CD4-positive, alpha-beta T cell treated with Interleukin-10 for 1 hour (primary cell): ENCODE measurements around the gene STOM.
A peak's percentile ranks its signal among the peaks of the same experiment; 100 is the strongest.

Source experiments
- DNase-seq: peaks from one replicate; pipeline ENCODE4 v3.0.0-alpha.2; 2020

Gene STOM

GRCh38 chr9:121368745-121369144, 1.3 kb downstream of the STOM start:
- DNase-seq = peak; percentile 49

DNA sequence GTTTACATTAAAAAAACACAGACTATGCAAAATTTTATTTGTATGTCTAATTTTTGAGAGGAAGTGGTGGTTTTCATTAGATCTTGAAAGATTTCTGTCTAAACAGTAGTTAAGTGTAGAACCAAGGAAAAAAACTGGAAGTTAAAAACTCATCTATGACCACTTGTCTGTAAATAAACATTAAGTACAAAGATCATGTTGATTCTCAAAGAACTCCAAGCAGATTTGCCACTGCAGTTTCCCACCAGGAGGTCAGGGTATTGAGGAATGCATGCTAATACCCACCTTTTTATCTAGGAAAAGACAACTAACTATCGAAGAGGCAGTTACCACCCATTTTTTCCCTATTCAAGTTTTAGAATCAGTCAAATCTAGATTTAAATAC, 1.9 kb downstream of the STOM start:
- no peak for DNase-seq

- no peak for DNase-seq
Observed at GRCh38 chr9:121367306-121368137, 2.5 kb downstream of the STOM start.

GRCh38 chr9:121366611-121367192, 3.3 kb downstream of the STOM start:
- DNase-seq = no peak

- no peak for DNase-seq
Observed at GRCh38 chr9:121365564-121365963, 4.5 kb downstream of the STOM start.

DNA sequence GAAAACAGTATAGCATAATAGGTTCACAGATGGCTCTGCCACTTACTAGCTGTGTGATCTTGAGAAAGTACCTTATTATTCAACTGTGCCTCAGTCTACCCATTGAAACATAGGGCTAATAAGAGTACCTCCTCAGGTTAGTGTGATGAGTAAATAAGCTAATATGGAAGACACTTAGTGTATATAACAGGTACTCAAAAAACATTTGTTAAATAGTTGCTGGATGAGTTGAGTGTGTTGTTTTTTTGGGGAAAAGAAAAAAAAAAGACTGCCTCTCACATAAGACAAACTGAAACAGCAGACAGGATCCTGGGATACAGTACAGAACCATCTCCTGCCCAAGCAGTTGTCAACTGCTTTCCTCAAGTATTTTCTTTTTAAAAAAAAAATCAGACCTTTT, 5.2 kb downstream of the STOM start:
- no peak for DNase-seq

- DNase-seq = no peak
Observed at GRCh38 chr9:121364077-121364476, 6.0 kb downstream of the STOM start.

- no peak for DNase-seq
Observed at GRCh38 chr9:121363622-121363961, 6.5 kb downstream of the STOM start.

DNA sequence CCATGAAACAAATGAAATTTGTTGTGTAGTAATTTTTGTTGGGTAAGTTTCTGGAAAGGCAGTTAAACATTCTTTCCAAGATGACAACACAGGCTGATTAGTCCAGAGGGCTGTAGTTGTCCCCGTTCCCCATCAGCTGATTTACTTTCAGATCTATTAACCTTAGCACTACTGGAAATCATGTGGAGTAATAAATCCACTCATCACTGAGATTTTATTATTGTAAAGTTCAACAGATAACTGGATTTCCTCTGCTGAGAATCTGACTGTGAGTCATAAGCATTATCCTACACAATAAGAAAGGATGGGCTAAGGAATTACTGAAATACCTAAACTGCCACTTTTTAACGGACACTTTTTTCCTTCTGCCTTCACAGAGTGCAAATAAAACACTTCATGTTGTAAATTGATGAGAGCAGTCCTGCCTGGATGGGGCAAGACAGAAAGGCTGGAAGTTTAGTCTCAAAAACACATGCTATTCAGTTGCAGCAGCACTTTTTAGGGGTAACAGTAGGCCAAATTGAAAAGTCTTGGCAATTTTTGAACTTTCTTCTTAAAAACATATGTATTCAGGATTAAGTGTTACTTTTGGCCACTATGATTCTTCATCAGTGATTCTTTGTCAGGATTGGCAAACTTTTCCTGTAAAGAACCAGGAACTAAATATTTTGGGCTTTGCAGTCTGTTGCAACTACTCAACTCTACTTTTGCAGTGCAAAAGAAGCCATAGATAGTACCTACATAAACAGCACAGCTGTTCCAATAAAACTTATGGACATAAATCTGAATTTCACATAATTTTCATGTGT, 7.0 kb downstream of the STOM start:
- DNase-seq = no peak

DNA sequence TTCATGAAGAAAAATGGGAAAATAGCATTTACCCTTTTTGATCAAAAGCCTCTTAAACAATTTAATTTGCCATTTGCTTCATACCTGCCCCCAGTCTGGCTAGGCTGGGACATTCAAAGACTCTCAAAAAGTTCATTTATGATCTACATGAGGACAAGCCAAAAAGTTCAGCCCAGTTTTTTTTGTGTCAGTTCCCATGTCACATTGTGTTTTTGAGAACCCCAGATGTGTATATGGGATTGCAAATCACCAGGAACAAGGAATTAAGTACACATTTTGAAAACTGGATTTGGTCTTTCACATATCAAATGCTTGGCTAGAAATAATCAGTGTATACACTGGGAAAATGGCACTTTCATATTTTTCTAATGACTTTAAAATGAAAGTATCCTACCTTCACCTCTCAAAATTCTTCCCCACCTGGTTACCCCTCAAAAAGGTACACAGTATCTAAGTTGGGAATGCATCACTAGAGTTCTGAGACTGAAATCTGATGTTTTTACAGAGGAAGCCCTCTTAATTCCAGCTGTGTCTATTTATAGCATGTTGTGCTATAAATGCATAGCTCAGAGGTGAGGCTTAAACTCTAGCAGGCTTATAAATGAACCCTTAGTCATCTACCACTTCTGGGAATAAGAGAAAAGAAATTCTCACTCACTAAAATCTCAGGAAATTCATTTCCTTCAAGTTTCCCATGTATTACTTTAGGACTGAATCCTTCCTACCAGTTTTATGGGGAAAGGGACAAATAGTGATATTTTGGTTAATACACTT, 9.3 kb downstream of the STOM start:
- no peak for DNase-seq

- DNase-seq = no peak
Observed at GRCh38 chr9:121359351-121360294, 10.4 kb downstream of the STOM start.

DNA sequence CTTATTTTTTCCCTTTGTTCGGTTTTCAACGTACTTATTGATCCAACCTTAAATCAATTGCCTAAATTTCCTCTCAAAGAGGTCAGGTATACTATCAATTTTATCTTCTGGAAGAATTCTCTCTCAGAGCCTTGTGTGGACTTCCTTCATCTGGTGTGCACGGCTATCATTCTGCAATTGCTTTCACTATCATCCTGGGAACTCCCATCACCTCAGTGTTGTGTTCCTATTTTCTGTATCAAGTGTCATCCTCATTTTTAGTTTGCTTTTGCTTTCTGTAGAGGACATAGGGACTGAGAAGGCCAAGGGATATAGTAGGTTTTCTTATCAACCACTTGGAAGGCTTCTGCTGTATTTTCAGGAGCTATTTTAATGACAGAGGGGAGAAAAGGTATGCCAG, 11.3 kb downstream of the STOM start:
- peak; percentile 41 for DNase-seq

- peak; percentile 38 for DNase-seq
Observed at GRCh38 chr9:121357011-121357410, 13.0 kb downstream of the STOM start.

DNA sequence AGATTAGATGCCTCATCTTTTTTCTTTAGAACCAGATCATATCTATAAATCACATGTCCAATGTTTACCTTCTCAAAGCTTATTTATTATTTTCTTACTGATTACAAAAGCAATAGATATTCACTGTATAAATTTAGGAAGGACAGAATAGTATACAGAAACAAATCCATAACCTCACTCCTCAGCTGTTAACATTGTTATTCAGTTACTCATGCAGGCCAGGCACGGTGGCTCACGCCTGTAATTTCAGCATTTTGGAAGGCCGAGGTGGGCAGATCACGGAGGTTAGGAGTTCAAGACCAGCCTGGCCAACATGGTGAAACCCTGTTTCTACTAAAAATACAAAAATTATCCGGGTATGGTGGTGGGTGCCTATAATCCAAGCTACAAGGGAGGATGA, 15.3 kb downstream of the STOM start:
- no peak for DNase-seq

- no peak for DNase-seq
Observed at GRCh38 chr9:121354141-121354540, 15.9 kb downstream of the STOM start.

DNA sequence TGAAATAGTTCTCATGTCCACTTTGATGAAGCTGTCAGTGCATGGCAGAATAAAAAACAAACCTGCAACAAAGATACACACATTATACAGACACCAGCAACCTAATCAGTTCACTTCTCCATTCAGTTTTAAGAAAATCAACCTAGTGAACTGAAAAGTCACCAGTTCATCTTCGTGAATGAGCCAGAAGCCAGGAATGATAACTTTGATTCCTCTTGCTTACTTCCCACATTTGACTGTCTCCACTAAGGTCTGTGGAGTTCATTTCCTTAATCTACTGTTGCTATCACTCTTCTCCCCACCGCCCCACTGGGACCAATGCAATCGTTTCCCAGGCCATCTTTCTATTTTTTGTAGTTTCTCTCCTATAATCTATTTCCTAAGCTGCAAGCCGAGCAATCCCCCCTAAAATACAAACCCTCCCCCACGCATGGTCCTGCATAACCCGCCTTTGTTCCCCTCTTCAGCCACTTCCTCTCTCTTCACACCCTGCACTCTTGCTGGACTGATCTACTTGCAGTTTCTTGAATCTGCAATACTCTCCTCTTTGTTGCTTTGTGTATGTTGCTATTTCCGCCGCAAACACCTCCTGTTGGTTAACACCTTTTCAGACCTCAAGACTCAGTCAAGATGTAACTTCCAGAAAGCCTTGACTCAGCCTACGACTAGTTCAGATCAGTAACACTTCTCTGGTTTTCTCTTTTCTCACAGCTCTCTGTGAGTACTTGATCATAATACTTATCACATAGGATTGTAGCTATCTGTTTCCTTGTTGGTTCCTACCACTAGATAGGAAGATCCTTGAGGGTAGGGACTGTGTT, 16.6 kb downstream of the STOM start:
- DNase-seq = peak; percentile 82

- no peak for DNase-seq
Observed at GRCh38 chr9:121350993-121351561, 19.0 kb downstream of the STOM start.

- no peak for DNase-seq
Observed at GRCh38 chr9:121350036-121350435, 20.0 kb downstream of the STOM start.

DNA sequence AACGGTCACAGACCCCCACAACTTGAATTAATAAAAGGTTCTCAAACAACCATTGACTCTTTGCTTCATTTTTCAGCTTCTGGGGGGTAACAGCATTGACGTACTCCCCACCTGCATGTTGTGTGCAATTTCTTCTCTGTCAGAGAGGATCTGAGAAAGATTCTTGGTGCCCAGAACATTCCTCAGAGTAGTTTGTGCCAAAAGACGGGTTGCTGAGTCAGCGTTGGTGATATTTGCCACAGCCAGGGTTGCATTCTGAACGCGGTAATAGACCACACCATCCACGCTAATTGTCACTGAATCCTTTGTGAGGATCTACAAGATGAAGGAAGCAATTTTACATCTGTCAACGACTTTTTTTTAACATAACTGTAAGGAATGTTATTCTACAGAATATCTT, 21.0 kb downstream of the STOM start:
- no peak for DNase-seq

DNA sequence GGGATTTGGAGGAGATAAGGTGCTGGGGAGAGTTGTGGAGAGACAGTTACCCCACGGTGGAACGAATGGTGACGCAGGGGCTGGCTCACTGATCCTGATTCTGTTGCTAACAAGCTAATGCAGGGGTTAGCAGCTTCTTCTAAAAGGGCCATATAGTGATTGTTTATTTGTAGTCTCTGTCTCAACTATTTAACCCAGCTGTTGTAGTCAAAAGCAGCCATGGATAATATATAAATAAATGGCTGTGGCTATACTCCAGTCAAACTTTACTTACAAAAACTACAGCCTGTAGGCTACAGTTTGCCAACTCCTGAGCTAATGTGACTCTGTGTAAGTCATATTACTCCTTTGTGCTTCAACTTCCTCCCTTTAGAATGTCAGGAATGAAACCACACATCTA, 21.8 kb downstream of the STOM start:
- no peak for DNase-seq

DNA sequence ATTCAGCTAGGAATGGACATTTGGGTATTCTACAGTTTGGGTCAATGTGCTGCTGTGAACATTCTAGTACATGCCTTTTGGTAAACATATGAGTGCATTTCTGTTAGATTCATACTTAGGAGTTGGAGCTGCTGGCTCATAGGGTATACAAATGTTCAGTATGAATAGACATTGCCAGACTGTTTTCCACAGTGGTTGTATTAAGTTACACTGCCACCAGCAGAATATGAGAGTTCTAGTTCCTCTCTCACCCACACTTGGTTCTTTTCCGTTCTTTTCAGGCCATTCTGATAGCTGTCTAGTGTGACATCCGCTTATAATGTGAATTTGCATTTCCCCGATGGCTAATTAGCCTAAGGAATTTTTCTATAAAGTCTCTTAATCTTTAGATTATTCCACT, 25.0 kb downstream of the STOM start:
- no peak for DNase-seq
